WTC11 (cell line): ENCODE data around the gene PHF14. TPM values are rescaled to one million over a fixed set of nuclear protein-coding genes. Genes with fewer than 3 reads are reported as not detected.

Experiments used
- ATAC-seq: fragments of 200-7000 bp; cut with Tn5 transposase; 2 replicates; pipeline ENCODE4 v1.10.0; 2021; ENCODE audit warnings: mild to moderate bottlenecking, moderate library complexity
- CTCF ChIA-PET: fragments of 300-600 bp; sonication (Branson Sonifier 250); formaldehyde crosslinking; loops from one replicate; lab custom pipeline; 2021; ENCODE audit warnings: antibody characterized with exemption; lab: Charles Lee
- POLR2A ChIA-PET: fragments of 350-600 bp; sonication (Branson Sonifier 250); formaldehyde crosslinking; loops from one replicate; lab custom pipeline; 2021; ENCODE audit warnings: antibody characterized with exemption; lab: Charles Lee
- DNase-seq: peaks from one replicate; pipeline ENCODE4 v3.0.0; 2021; ENCODE audit warnings: low spot score
- H3K27ac Mint-ChIP-seq: 2 replicates; pipeline ENCODE4 v1.8.0; 2021; ENCODE audit warnings: mixed read lengths
- H3K27me3 Mint-ChIP-seq: 2 replicates; pipeline ENCODE4 v1.8.0; 2021; ENCODE audit warnings: low read depth, mild to moderate bottlenecking, moderate library complexity, mixed read lengths
- H3K36me3 Mint-ChIP-seq: 2 replicates; pipeline ENCODE4 v1.8.0; 2021; ENCODE audit warnings: mixed read lengths
- H3K4me1 Mint-ChIP-seq: 2 replicates; pipeline ENCODE4 v1.8.0; 2022; ENCODE audit warnings: mixed read lengths
- H3K4me3 Mint-ChIP-seq: 2 replicates; pipeline ENCODE4 v1.8.0; 2021; ENCODE audit warnings: mild to moderate bottlenecking, moderate library complexity, mixed read lengths
- H3K9me3 Mint-ChIP-seq: 2 replicates; pipeline ENCODE4 v1.8.0; 2021; ENCODE audit warnings: mixed read lengths
- ATF1 ChIP-seq: sonication (generic); formaldehyde crosslinking; IDR thresholded peaks from 2 replicates; pipeline ENCODE4 v1.8.1; 2023; ENCODE audit warnings: mild to moderate bottlenecking, moderate library complexity, missing genetic modification reagents
- ATF3 ChIP-seq: sonication (generic); formaldehyde crosslinking; conservative IDR thresholded peaks from 2 replicates; pipeline ENCODE4 v1.8.1; 2022; ENCODE audit warnings: mild to moderate bottlenecking, missing genetic modification reagents
- E2F4 ChIP-seq: sonication (generic); formaldehyde crosslinking; IDR thresholded peaks from 2 replicates; pipeline ENCODE4 v1.8.1; 2022; ENCODE audit warnings: low read depth, mild to moderate bottlenecking, moderate library complexity, missing genetic modification reagents, borderline replicate concordance
- ESRRA ChIP-seq: sonication (generic); formaldehyde crosslinking; IDR thresholded peaks from 2 replicates; pipeline ENCODE4 v1.8.1; 2022; ENCODE audit warnings: mild to moderate bottlenecking, missing genetic modification reagents, borderline replicate concordance
- GABPB1 ChIP-seq: sonication (generic); formaldehyde crosslinking; IDR thresholded peaks from 2 replicates; pipeline ENCODE4 v1.8.1; 2023; ENCODE audit warnings: mild to moderate bottlenecking, missing genetic modification reagents
- IRF1 ChIP-seq: sonication (generic); formaldehyde crosslinking; IDR thresholded peaks from 2 replicates; pipeline ENCODE4 v1.8.0; 2023; ENCODE audit warnings: missing genetic modification reagents
- IRF2 ChIP-seq: sonication (generic); formaldehyde crosslinking; IDR thresholded peaks from 2 replicates; pipeline ENCODE4 v1.8.0; 2022; ENCODE audit warnings: low read depth, missing genetic modification reagents, borderline replicate concordance
- KAT7 ChIP-seq: sonication (generic); formaldehyde crosslinking; IDR thresholded peaks from 2 replicates; pipeline ENCODE4 v1.8.1; 2023; ENCODE audit warnings: missing genetic modification reagents, mild to moderate bottlenecking, borderline replicate concordance
- MAX ChIP-seq: sonication (generic); formaldehyde crosslinking; IDR thresholded peaks from 2 replicates; pipeline ENCODE4 v1.8.0; 2022; ENCODE audit warnings: mild to moderate bottlenecking, missing genetic modification reagents
- NR1H2 ChIP-seq: sonication (generic); formaldehyde crosslinking; IDR thresholded peaks from 2 replicates; pipeline ENCODE4 v1.9.0; 2021; ENCODE audit warnings: mild to moderate bottlenecking, moderate library complexity, missing genetic modification reagents
- PRRX2 ChIP-seq: fragments of 250-450 bp; sonication (Bioruptor Pico); IDR thresholded peaks from 2 replicates; pipeline ENCODE4 v1.8.0; 2021; ENCODE audit warnings: mild to moderate bottlenecking
- RELA ChIP-seq: sonication (generic); formaldehyde crosslinking; IDR thresholded peaks from 2 replicates; pipeline ENCODE4 v1.8.1; 2022; ENCODE audit warnings: missing genetic modification reagents, mild to moderate bottlenecking, borderline replicate concordance
- RORB ChIP-seq: fragments of 250-450 bp; sonication (Bioruptor Pico); IDR thresholded peaks from 2 replicates; pipeline ENCODE4 v1.9.0; 2021; ENCODE audit warnings: mild to moderate bottlenecking
- SMAD3 ChIP-seq: sonication (generic); formaldehyde crosslinking; IDR thresholded peaks from 2 replicates; pipeline ENCODE4 v1.8.0; 2022; ENCODE audit warnings: missing genetic modification reagents, mild to moderate bottlenecking, borderline replicate concordance
- TEAD1 ChIP-seq: sonication (generic); formaldehyde crosslinking; IDR thresholded peaks from 2 replicates; pipeline ENCODE4 v1.8.0; 2022; ENCODE audit warnings: mild to moderate bottlenecking, missing genetic modification reagents
- ZNF138 ChIP-seq: sonication (generic); formaldehyde crosslinking; conservative IDR thresholded peaks from 2 replicates; pipeline ENCODE4 v1.8.1; 2022; ENCODE audit warnings: mild to moderate bottlenecking, moderate library complexity, missing genetic modification reagents
- ZNF416 ChIP-seq: fragments of 250-450 bp; sonication (Bioruptor Pico); IDR thresholded peaks from 2 replicates; pipeline ENCODE4 v1.9.0; 2021; ENCODE audit warnings: mild to moderate bottlenecking, inconsistent platforms
- total RNA-seq: library from RNA; stranded (reverse); gene quantifications from 3 replicates; pipeline ENCODE4 v1.2.3, GENCODE V29; 2021
- TF ChIP-seq, protein P1 (sequence below): sonication (generic); formaldehyde crosslinking; IDR thresholded peaks from 2 replicates; pipeline ENCODE4 v1.8.1; 2023; ENCODE audit warnings: mild to moderate bottlenecking, missing genetic modification reagents, moderate library complexity
- TF ChIP-seq, protein P2 (sequence below): sonication (generic); formaldehyde crosslinking; IDR thresholded peaks from 2 replicates; pipeline ENCODE4 v1.8.1; 2023; ENCODE audit warnings: mild to moderate bottlenecking, missing genetic modification reagents
- TF ChIP-seq, protein P3 (sequence below): sonication (generic); formaldehyde crosslinking; IDR thresholded peaks from 2 replicates; pipeline ENCODE4 v1.8.1; 2023; ENCODE audit warnings: mild to moderate bottlenecking, moderate library complexity, missing genetic modification reagents

The PHF14 gene
- total RNA-seq, 1 experiment from 2014 or later: 47.7 TPM

- no peak for TF ChIP-seq E2F4 (CRISPR knock-in tag)
- TF ChIP-seq ATF1 (CRISPR knock-in tag): no peak
- no peak for TF ChIP-seq ESRRA (CRISPR knock-in tag)
- no peak for TF ChIP-seq KAT7 (CRISPR knock-in tag)
- no peak for TF ChIP-seq PRRX2 (CRISPR knock-in tag)
- TF ChIP-seq SMAD3 (CRISPR knock-in tag): no peak
- TF ChIP-seq ZNF416: no peak
- no peak for TF ChIP-seq RORB
- TF ChIP-seq GABPB1 (CRISPR knock-in tag): no peak
- no peak for TF ChIP-seq IRF2 (CRISPR knock-in tag)
Observed at GRCh38 chr7:11212816-11213215, 239.1 kb downstream of the PHF14 start (continued).

GRCh38 chr7:11213266-11213665, 239.6 kb downstream of the PHF14 start:
- no peak for TF ChIP-seq IRF1 (CRISPR knock-in tag)
- no peak for TF ChIP-seq ATF3 (CRISPR knock-in tag)
- TF ChIP-seq ZNF138 (CRISPR knock-in tag): no peak
- no peak for TF ChIP-seq NR1H2 (CRISPR knock-in tag)
- no peak for TF ChIP-seq MAX (CRISPR knock-in tag)
- TF ChIP-seq, protein P1, sequence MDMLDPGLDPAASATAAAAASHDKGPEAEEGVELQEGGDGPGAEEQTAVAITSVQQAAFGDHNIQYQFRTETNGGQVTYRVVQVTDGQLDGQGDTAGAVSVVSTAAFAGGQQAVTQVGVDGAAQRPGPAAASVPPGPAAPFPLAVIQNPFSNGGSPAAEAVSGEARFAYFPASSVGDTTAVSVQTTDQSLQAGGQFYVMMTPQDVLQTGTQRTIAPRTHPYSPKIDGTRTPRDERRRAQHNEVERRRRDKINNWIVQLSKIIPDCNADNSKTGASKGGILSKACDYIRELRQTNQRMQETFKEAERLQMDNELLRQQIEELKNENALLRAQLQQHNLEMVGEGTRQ (CRISPR knock-in tag): no peak
- no peak for TF ChIP-seq RELA (CRISPR knock-in tag)
- TF ChIP-seq TEAD1 (CRISPR knock-in tag): no peak
- TF ChIP-seq, protein P2, sequence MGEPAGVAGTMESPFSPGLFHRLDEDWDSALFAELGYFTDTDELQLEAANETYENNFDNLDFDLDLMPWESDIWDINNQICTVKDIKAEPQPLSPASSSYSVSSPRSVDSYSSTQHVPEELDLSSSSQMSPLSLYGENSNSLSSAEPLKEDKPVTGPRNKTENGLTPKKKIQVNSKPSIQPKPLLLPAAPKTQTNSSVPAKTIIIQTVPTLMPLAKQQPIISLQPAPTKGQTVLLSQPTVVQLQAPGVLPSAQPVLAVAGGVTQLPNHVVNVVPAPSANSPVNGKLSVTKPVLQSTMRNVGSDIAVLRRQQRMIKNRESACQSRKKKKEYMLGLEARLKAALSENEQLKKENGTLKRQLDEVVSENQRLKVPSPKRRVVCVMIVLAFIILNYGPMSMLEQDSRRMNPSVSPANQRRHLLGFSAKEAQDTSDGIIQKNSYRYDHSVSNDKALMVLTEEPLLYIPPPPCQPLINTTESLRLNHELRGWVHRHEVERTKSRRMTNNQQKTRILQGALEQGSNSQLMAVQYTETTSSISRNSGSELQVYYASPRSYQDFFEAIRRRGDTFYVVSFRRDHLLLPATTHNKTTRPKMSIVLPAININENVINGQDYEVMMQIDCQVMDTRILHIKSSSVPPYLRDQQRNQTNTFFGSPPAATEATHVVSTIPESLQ (CRISPR knock-in tag): no peak
- TF ChIP-seq, protein P3, sequence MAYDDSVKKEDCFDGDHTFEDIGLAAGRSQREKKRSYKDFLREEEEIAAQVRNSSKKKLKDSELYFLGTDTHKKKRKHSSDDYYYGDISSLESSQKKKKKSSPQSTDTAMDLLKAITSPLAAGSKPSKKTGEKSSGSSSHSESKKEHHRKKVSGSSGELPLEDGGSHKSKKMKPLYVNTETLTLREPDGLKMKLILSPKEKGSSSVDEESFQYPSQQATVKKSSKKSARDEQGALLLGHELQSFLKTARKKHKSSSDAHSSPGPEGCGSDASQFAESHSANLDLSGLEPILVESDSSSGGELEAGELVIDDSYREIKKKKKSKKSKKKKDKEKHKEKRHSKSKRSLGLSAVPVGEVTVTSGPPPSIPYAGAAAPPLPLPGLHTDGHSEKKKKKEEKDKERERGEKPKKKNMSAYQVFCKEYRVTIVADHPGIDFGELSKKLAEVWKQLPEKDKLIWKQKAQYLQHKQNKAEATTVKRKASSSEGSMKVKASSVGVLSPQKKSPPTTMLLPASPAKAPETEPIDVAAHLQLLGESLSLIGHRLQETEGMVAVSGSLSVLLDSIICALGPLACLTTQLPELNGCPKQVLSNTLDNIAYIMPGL: no peak

More at GRCh38 chr7:11213266-11213665, 239.6 kb downstream of the PHF14 start:
- H3K27me3 Mint-ChIP-seq: no peaks in the 10 kb centered on the region
- ChIA-PET CTCF (interaction anchor here (1.6 kb wide), 1 partner anchor 273 kb away, joined by 4 read pairs; no protein-coding TSS in a partner anchor), POLR2A (no interaction called here)
- no peak overlapping the region for H3K27ac Mint-ChIP-seq
- peaks cover under 1% of the 10 kb centered on the region for H3K9me3 Mint-ChIP-seq
- H3K36me3 Mint-ChIP-seq: no peaks in the 10 kb centered on the region
- DNase-seq (no peak), ATAC-seq (no peak)
- H3K4me1 Mint-ChIP-seq: 0 out of 2 replicates have a peak, but pooled peaks cover 3% of the 10 kb centered on the region
- no peak overlapping the region for H3K4me3 Mint-ChIP-seq
